Fibroblast of mammary gland (primary cell): ENCODE data around the gene FAT2.

Experiments
- DNase-seq: peaks from one replicate; pipeline ENCODE4 v3.0.0-alpha.2; 2010; ENCODE audit warnings: low read depth
- H3K4me3 ChIP-seq: 2 replicates; pipeline ENCODE4 v1.5.1; 2011; ENCODE audit warnings: low read depth, mild to moderate bottlenecking, low read length, moderate library complexity; ENCODE audit not compliant: control insufficient read depth
- TF ChIP-seq, protein P1 (sequence below): conservative IDR thresholded peaks from 2 replicates; pipeline ENCODE4 v1.5.1; 2011; ENCODE audit warnings: low read depth, low read length, inconsistent platforms; ENCODE audit not compliant: control insufficient read depth, insufficient read depth

FAT2 gene, protein sequence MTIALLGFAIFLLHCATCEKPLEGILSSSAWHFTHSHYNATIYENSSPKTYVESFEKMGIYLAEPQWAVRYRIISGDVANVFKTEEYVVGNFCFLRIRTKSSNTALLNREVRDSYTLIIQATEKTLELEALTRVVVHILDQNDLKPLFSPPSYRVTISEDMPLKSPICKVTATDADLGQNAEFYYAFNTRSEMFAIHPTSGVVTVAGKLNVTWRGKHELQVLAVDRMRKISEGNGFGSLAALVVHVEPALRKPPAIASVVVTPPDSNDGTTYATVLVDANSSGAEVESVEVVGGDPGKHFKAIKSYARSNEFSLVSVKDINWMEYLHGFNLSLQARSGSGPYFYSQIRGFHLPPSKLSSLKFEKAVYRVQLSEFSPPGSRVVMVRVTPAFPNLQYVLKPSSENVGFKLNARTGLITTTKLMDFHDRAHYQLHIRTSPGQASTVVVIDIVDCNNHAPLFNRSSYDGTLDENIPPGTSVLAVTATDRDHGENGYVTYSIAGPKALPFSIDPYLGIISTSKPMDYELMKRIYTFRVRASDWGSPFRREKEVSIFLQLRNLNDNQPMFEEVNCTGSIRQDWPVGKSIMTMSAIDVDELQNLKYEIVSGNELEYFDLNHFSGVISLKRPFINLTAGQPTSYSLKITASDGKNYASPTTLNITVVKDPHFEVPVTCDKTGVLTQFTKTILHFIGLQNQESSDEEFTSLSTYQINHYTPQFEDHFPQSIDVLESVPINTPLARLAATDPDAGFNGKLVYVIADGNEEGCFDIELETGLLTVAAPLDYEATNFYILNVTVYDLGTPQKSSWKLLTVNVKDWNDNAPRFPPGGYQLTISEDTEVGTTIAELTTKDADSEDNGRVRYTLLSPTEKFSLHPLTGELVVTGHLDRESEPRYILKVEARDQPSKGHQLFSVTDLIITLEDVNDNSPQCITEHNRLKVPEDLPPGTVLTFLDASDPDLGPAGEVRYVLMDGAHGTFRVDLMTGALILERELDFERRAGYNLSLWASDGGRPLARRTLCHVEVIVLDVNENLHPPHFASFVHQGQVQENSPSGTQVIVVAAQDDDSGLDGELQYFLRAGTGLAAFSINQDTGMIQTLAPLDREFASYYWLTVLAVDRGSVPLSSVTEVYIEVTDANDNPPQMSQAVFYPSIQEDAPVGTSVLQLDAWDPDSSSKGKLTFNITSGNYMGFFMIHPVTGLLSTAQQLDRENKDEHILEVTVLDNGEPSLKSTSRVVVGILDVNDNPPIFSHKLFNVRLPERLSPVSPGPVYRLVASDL (N-terminal part only)

DNA sequence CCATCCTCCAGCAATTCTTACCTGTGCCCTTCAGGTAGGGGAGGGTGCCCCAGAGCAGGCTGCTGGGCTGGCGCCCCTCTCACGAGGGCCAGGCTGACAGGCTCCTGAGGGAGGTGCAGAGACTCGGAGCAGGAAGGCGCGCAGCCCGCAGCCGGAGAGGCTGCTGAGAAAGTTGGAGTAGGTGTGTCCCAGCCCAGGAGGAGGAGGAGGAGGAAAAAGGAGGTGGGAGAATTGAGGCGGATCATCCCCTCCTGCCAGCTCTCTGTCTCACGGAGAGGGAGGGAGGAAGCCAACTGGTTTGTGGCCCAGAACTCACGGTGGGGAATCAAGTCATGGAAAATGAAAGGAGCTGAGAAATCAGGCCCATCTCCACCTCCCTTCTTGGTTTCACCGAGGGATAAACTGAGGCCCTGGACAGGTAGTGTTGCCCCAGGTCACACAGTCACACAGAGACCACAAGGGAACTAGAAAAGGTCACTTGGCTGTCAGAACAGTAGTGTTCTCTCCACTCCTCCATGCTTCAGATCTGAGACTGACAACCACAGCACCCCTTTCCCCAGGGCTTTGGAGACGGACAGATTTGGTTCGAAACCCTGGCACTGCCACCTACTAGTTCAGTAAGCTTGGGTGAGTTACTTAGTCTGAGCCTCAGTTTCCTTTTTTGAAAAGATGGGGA lies at the start of gene FAT2:
TSS of gene FAT2 (minus strand) at position 188 of the 676 bp plus-strand sequence. CDS start 22,400 bp downstream, outside the sequence.
- H3K4me3 ChIP-seq: no peak within 1 kb of the TSS
- DNase-seq: no peak
- TF ChIP-seq, protein P1, sequence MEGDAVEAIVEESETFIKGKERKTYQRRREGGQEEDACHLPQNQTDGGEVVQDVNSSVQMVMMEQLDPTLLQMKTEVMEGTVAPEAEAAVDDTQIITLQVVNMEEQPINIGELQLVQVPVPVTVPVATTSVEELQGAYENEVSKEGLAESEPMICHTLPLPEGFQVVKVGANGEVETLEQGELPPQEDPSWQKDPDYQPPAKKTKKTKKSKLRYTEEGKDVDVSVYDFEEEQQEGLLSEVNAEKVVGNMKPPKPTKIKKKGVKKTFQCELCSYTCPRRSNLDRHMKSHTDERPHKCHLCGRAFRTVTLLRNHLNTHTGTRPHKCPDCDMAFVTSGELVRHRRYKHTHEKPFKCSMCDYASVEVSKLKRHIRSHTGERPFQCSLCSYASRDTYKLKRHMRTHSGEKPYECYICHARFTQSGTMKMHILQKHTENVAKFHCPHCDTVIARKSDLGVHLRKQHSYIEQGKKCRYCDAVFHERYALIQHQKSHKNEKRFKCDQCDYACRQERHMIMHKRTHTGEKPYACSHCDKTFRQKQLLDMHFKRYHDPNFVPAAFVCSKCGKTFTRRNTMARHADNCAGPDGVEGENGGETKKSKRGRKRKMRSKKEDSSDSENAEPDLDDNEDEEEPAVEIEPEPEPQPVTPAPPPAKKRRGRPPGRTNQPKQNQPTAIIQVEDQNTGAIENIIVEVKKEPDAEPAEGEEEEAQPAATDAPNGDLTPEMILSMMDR: no peak

DNA sequence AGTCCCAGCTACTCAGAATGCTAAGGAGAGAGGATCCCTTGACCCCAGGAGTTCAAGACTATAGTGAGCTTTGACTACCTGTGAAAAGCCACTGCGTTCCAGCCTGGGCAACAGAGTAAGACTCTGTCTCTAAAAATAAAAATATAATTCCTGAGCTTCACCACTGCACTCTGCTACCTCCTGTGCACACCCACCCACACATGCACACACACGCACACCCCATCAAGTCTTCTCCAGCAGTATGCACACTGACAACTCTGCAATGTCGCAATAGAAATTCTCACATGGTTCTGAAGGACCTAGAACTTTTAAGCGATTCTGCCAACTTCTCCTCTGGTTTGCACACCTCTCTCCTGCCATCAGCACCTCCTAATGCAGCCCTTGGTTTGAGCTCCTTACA lies 47.5 kb upstream of the FAT2 start:
- no peak for DNase-seq
- H3K4me3 ChIP-seq: no peak overlapping the region
- TF ChIP-seq, protein P1: no peak

DNA sequence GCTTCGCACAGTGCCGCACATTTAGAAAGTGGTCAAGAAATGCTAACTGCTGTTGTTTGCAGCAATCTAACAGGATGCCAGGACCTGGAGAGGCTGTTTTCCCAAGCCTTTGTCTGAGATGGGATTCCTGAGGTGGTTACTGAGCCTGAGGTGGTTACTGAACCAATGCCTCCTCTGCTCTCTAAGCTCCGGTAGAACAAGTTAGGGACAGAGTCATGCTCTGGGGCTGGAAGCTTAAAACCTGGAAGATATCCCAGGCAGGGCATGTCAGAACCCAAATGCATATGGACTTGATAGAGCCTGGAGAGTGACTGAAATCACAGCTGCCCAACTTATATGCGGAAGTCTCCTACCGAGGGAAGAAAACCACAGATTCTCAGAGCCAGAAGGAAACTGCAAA lies 46.5 kb upstream of the FAT2 start:
- H3K4me3 ChIP-seq: no peak overlapping the region
- TF ChIP-seq, protein P1: no peak
- no peak for DNase-seq

DNA sequence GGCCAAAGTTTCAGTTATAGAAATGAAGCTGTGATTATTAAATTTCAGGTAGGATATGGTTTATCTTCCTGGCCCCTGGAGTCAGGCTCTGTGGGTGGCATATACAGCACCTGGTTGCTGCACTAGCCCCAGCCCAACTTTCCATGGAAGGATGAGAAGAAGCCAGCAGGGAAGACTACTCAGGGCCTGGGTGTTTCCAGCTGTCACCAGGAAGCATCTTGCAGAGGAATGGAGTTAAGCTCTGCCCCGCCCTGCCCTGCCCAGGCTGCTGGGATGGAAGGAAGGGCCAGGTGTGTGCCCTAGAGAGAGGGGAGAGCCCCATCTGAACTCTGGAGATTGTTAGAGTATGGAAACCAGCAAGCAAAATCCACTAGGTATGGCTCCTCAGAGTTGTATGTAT lies 42.8 kb upstream of the FAT2 start:
- no peak overlapping the region for H3K4me3 ChIP-seq
- TF ChIP-seq, protein P1: no peak
- no peak for DNase-seq

DNA sequence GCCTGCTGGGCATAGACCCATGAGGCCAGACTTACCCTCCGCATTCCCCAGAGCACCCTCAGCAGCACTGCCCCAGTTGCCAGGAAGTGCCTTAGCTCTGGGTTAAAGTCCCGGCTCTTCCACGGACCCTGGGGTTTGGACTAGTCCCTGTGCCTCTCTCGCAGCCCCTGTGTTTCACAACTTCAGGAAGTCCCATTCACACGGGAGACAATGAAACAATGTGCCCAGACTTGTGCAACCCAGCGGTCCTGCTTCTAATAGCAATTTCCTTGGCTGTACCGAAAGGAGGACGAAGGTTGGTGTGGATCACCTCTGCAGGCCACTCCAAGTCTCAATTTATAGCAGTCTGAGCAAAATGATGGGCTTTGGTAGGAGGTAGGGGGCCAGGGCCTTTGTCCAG lies 41.8 kb upstream of the FAT2 start:
- TF ChIP-seq, protein P1: no peak
- no peak overlapping the region for H3K4me3 ChIP-seq
- DNase-seq: no peak

DNA sequence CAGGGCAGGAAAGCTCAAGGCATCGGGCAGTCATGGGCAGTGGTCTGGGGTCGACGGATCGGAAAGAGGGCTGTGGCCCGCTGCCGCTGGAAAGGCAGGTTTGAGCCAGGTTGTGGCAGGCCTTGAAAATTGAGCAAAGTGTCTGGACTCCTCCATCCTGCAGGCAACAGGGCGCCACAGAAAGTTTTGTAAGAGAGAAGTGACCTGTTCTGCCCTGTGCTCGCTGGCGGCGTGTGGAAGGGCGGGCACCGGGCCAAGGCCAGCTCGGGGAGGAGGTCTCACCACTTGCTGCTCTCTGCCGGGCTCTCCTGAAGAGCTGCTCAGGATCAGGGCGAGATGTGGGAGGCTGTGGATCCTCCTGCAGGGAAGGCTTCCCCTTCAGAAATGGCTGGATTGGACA lies 41.4 kb upstream of the FAT2 start:
- no peak overlapping the region for H3K4me3 ChIP-seq
- no peak for DNase-seq
- TF ChIP-seq, protein P1: no peak
